Mucosa of rectum (tissue), 2 donors: Measurements from ENCODE around the gene RFX2.
"Not testable (repeated sequence)": the region's sequence is repeated elsewhere in the genome, so short reads cannot be mapped to it uniquely, and the experiment has no call there.

Source experiments
- H3K27ac ChIP-seq, 2 donors: one replicate each; pipeline ENCODE4 v1.7.0; 2013; ENCODE audit warnings: inconsistent platforms in 2 of 2, low read depth in 2 of 2, low read length in 2 of 2
- H3K27me3 ChIP-seq, 2 donors: one replicate each; pipeline ENCODE4 v1.7.0; 2013; ENCODE audit warnings: low read length in 2 of 2; ENCODE audit not compliant: control insufficient read depth in 2 of 2, insufficient read depth in 2 of 2
- H3K36me3 ChIP-seq, 2 donors: one replicate each; pipeline ENCODE4 v1.7.0; 2013; ENCODE audit warnings: low read length in 2 of 2; ENCODE audit not compliant: control insufficient read depth in 2 of 2, insufficient read depth in 2 of 2
- H3K4me1 ChIP-seq, 2 donors: one replicate each; pipeline ENCODE4 v1.7.0; 2013; ENCODE audit warnings: low read length in 2 of 2, mild to moderate bottlenecking in 1 of 2; ENCODE audit not compliant: control insufficient read depth in 2 of 2, insufficient read depth in 2 of 2
- H3K4me3 ChIP-seq, 2 donors: one replicate each; pipeline ENCODE4 v1.7.0; 2013; ENCODE audit warnings: low read length in 2 of 2
- H3K9ac ChIP-seq, 2 donors: one replicate each; pipeline ENCODE4 v1.7.0; 2013; ENCODE audit warnings: low read length in 2 of 2, low read depth in 1 of 2, mild to moderate bottlenecking in 1 of 2
- H3K9me3 ChIP-seq, 2 donors: one replicate each; pipeline ENCODE4 v1.7.0; 2013; ENCODE audit warnings: low read length in 2 of 2; ENCODE audit not compliant: control insufficient read depth in 2 of 2
- donor health status: healthy.
- donor health status: Normal muscosa, but diverticular disease.

RFX2 gene

GRCh38 chr19:5987077-5987818, 123.1 kb downstream of the RFX2 start:
- H3K27ac ChIP-seq, result no peak overlapping the region
- peaks cover 4 to 6% of the 10 kb centered on the region in 2 donors for H3K4me1 ChIP-seq
- H3K36me3 ChIP-seq, result no peaks in the 10 kb centered on the region
- peak overlapping the region; percentile 44 to 75 for H3K4me3 ChIP-seq
- H3K27me3 ChIP-seq, result no peaks in the 10 kb centered on the region
- H3K9me3 ChIP-seq, result no peaks in the 10 kb centered on the region
- peak overlapping the region; percentile 36 to 42 for H3K9ac ChIP-seq

- not testable (repeated sequence) for H3K9me3 ChIP-seq, H3K27ac ChIP-seq, H3K36me3 ChIP-seq, H3K4me3 ChIP-seq, H3K27me3 ChIP-seq, H3K4me1 ChIP-seq, H3K9ac ChIP-seq
These were observed 124.5 kb downstream of the RFX2 start for GRCh38 chr19:5985837-5986236.

GRCh38 chr19:5985098-5985783, 125.1 kb downstream of the RFX2 start:
- Histone ChIP-seq H3K4me1 (peaks cover 4 to 6% of the 10 kb centered on the region in 2 donors), H3K27ac (no peak overlapping the region), H3K27me3 (no peaks in the 10 kb centered on the region), H3K9ac (no peak overlapping the region), H3K9me3 (no peaks in the 10 kb centered on the region), H3K36me3 (no peaks in the 10 kb centered on the region), H3K4me3 (no peak overlapping the region)

- Histone ChIP-seq H3K9ac (no peak overlapping the region), H3K4me3 (no peak overlapping the region), H3K4me1 (peaks cover 6 to 7% of the 10 kb centered on the region in 2 donors), H3K36me3 (no peaks in the 10 kb centered on the region), H3K9me3 (no peaks in the 10 kb centered on the region), H3K27me3 (no peaks in the 10 kb centered on the region), H3K27ac (no peak overlapping the region)
These were observed 125.7 kb downstream of the RFX2 start for GRCh38 chr19:5984600-5984999.

GRCh38 chr19:5983367-5983955, 126.8 kb downstream of the RFX2 start:
- Histone ChIP-seq H3K36me3 (no peaks in the 10 kb centered on the region), H3K4me1 (peaks cover 13 to 15% of the 10 kb centered on the region in 2 donors), H3K9ac (no peak overlapping the region), H3K4me3 (no peak overlapping the region), H3K27ac (peak overlapping the region in 1 of 2 donors; percentile 1), H3K9me3 (no peaks in the 10 kb centered on the region), H3K27me3 (no peaks in the 10 kb centered on the region)

GRCh38 chr19:5978606-5979552, 131.4 kb downstream of the RFX2 start:
- H3K9ac ChIP-seq, result peak overlapping the region; percentile 83 to 87
- H3K4me3 ChIP-seq, result peak overlapping the region; percentile 75 to 76
- H3K27ac ChIP-seq, result peak overlapping the region; percentile 83 to 90
- H3K36me3 ChIP-seq, result peaks cover 0 to 10% of the 10 kb centered on the region in 2 donors
- H3K4me1 ChIP-seq, result peaks cover 36 to 44% of the 10 kb centered on the region in 2 donors
- no peaks in the 10 kb centered on the region for H3K27me3 ChIP-seq
- H3K9me3 ChIP-seq, result no peaks in the 10 kb centered on the region

- Histone ChIP-seq H3K4me3 (peak within 1 kb of the TSS; percentile 75 to 87), H3K4me1 (peaks cover 37 to 49% of the 10 kb centered on the region in 2 donors), H3K27ac (peak within 1 kb of the TSS; percentile 83 to 90), H3K36me3 (peaks cover 0 to 19% of the 10 kb centered on the region in 2 donors), H3K9ac (peak within 1 kb of the TSS; percentile 83 to 87), H3K27me3 (no peaks in the 10 kb centered on the region), H3K9me3 (no peaks in the 10 kb centered on the region)
These were observed 132.3 kb downstream of the RFX2 start, which contains the start of gene RANBP3 for GRCh38 chr19:5977785-5978605. Gene RANBP3 (minus strand): TSS chr19:5978140. CDS start chr19:5978082, 58 bp downstream.

- Histone ChIP-seq H3K4me3 (peak overlapping the region; percentile 75 to 87), H3K9ac (peak overlapping the region; percentile 81 to 87), H3K36me3 (peaks cover 0 to 19% of the 10 kb centered on the region in 2 donors), H3K27ac (peak overlapping the region; percentile 83 to 90), H3K4me1 (peaks cover 37 to 49% of the 10 kb centered on the region in 2 donors), H3K9me3 (no peaks in the 10 kb centered on the region), H3K27me3 (no peaks in the 10 kb centered on the region)
These were observed 133.0 kb downstream of the RFX2 start for GRCh38 chr19:5977222-5977784.

- H3K36me3 ChIP-seq, result peaks cover 0 to 19% of the 10 kb centered on the region in 2 donors
- H3K27me3 ChIP-seq, result no peaks in the 10 kb centered on the region
- H3K27ac ChIP-seq, result peak overlapping the region in 1 of 2 donors; percentile 90
- H3K4me1 ChIP-seq, result peaks cover 37 to 49% of the 10 kb centered on the region in 2 donors
- H3K9me3 ChIP-seq, result no peaks in the 10 kb centered on the region
- H3K9ac ChIP-seq, result peak overlapping the region; percentile 81 to 87
- peak overlapping the region; percentile 75 to 87 for H3K4me3 ChIP-seq
These were observed 133.5 kb downstream of the RFX2 start for GRCh38 chr19:5976768-5977167.
